ENCODE data around the gene SYNJ2. TPM values are rescaled to one million over a fixed set of nuclear protein-coding genes. Genes with fewer than 3 reads are reported as not detected.

SYNJ2 gene
- total RNA-seq, 1 experiment from 2014 or later, result 70.0 TPM

GRCh38 chr6:158104696-158105095, 123.0 kb downstream of the SYNJ2 start:
- H3K36me3 ChIP-seq (ENCODE audit: control insufficient read depth, insufficient read depth, low read length), result no peaks in the 10 kb centered on the region
- no TSS peak for BruUV-seq (replicated peaks)
- H3K9me3 ChIP-seq (ENCODE audit: control insufficient read depth, insufficient read depth, low read depth, low read length), result no peaks in the 10 kb centered on the region
- ChIA-PET CTCF (no interaction called here), POLR2A (no interaction called here)
- intact Hi-C loops (cut with micrococcal nuclease; ENCODE audit: unreplicated experiment), result no loop called here
- in situ Hi-C loops (cut with HindIII; ENCODE audit: low pct_unique_long_range_greater_than_20kb, low sequenced_read_pairs), result no loop called here
- DNase-seq (ENCODE audit: low read depth, low spot score), result no peak
- H3K27me3 ChIP-seq (ENCODE audit: control insufficient read depth, insufficient read depth, low read length), result no peaks in the 10 kb centered on the region
- no peaks in the 10 kb centered on the region for H3K4me1 ChIP-seq (ENCODE audit: control insufficient read depth, insufficient read depth, low read length)
- no peak for TF ChIP-seq TCF7L2 (IDR thresholded peaks at IDR 0.05; ENCODE audit: low read depth, low read length)
- no peak for TF ChIP-seq POLR2AphosphoS5 (IDR thresholded peaks at IDR 0.05; ENCODE audit: low read depth, low read length)
- TF ChIP-seq CTCF (IDR thresholded peaks at IDR 0.05), result no peak
- TF ChIP-seq REST (IDR thresholded peaks at IDR 0.05; ENCODE audit: insufficient read depth in 1 of 2, low read depth in 2 of 2, low read length in 1 of 2), result no peak
- TF ChIP-seq SIN3A (IDR thresholded peaks at IDR 0.05; ENCODE audit: borderline replicate concordance, insufficient read depth, low read depth, low read length), result no peak
- H3K27ac ChIP-seq (ENCODE audit: low read length), result no peak overlapping the region
- ATAC-seq, result no peak
- no peak overlapping the region for H3K4me3 ChIP-seq (ENCODE audit: low read depth in 2 of 2, low read length in 2 of 2)

GRCh38 chr6:158109748-158110147, 128.1 kb downstream of the SYNJ2 start:
- no peak for TF ChIP-seq CTCF (IDR thresholded peaks at IDR 0.05)
- TF ChIP-seq TCF7L2 (IDR thresholded peaks at IDR 0.05; ENCODE audit: low read depth, low read length), result no peak
- TF ChIP-seq SIN3A (IDR thresholded peaks at IDR 0.05; ENCODE audit: borderline replicate concordance, insufficient read depth, low read depth, low read length), result no peak
- no peak for TF ChIP-seq POLR2AphosphoS5 (IDR thresholded peaks at IDR 0.05; ENCODE audit: low read depth, low read length)
- TF ChIP-seq REST (IDR thresholded peaks at IDR 0.05; ENCODE audit: insufficient read depth in 1 of 2, low read depth in 2 of 2, low read length in 1 of 2), result no peak
- intact Hi-C loops (cut with micrococcal nuclease; ENCODE audit: unreplicated experiment), result no loop called here
- CTCF ChIA-PET, result no interaction called here
- DNase-seq (ENCODE audit: low read depth, low spot score) (no peak), ATAC-seq (no peak)
- Histone ChIP-seq H3K4me3 (ENCODE audit: low read depth in 2 of 2, low read length in 2 of 2) (no peak overlapping the region), H3K4me1 (ENCODE audit: control insufficient read depth, insufficient read depth, low read length) (no peaks in the 10 kb centered on the region), H3K27me3 (ENCODE audit: control insufficient read depth, insufficient read depth, low read length) (no peaks in the 10 kb centered on the region), H3K36me3 (ENCODE audit: control insufficient read depth, insufficient read depth, low read length) (peaks cover 3% of the 10 kb centered on the region; the same call in 1 of the 2 replicates), H3K27ac (ENCODE audit: low read length) (no peak overlapping the region), H3K9me3 (ENCODE audit: control insufficient read depth, insufficient read depth, low read depth, low read length) (no peaks in the 10 kb centered on the region)
- no TSS peak for BruUV-seq (replicated peaks)
- in situ Hi-C loops (cut with HindIII; ENCODE audit: low pct_unique_long_range_greater_than_20kb, low sequenced_read_pairs), result no loop called here
- POLR2A ChIA-PET, result no interaction called here
